GM23338 (cell line): ENCODE data around the gene SEMA4F.

ENCODE experiments used
- NANOG ChIP-seq: IDR thresholded peaks from 2 replicates; pipeline ENCODE4 v1.6.1; 2016; ENCODE audit warnings: antibody characterized with exemption, borderline replicate concordance
- POLR2AphosphoS5 ChIP-seq: IDR thresholded peaks from 2 replicates; pipeline ENCODE4 v1.6.1; 2016; ENCODE audit warnings: antibody characterized with exemption, low read depth
- STAT1 ChIP-seq: IDR thresholded peaks from one replicate; pipeline ENCODE4 v1.6.1; 2016; ENCODE audit warnings: antibody characterized with exemption; ENCODE audit not compliant: unreplicated experiment
- TF ChIP-seq, protein P1 (sequence below), 2 experiments: fragments of 200-600 bp in 1 of 2; sonication (generic) in 1 of 2; conservative IDR thresholded peaks; 2 replicates each; pipeline versions ENCODE4 v1.5.1 to v1.6.1; 2016 to 2017; ENCODE audit warnings: antibody characterized with exemption in 2 of 2, low read depth in 2 of 2, mild to moderate bottlenecking in 2 of 2, moderate library complexity in 1 of 2

DNA sequence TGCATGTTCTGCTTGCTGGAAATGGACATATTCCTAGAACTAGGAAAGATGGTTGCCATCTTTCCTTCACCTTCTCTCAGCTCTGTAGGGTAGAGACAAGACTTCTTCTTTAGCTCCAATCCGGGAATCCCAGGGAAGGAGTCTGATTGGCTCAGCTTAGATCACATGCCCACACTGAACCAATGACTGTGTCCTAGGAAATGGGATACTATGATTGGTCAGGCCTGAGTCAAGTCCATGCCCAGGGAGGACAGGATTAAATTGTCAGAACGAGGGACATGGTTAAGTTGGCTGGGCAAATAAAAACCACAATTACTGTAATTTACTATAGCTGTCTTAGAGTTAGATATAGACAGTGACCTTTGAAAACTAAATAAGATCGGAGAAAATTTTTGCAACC is 31.4 kb downstream of the SEMA4F start:
- TF ChIP-seq POLR2AphosphoS5 = no peak
- no peak for TF ChIP-seq STAT1
- TF ChIP-seq NANOG = no peak
- TF ChIP-seq, protein P1, sequence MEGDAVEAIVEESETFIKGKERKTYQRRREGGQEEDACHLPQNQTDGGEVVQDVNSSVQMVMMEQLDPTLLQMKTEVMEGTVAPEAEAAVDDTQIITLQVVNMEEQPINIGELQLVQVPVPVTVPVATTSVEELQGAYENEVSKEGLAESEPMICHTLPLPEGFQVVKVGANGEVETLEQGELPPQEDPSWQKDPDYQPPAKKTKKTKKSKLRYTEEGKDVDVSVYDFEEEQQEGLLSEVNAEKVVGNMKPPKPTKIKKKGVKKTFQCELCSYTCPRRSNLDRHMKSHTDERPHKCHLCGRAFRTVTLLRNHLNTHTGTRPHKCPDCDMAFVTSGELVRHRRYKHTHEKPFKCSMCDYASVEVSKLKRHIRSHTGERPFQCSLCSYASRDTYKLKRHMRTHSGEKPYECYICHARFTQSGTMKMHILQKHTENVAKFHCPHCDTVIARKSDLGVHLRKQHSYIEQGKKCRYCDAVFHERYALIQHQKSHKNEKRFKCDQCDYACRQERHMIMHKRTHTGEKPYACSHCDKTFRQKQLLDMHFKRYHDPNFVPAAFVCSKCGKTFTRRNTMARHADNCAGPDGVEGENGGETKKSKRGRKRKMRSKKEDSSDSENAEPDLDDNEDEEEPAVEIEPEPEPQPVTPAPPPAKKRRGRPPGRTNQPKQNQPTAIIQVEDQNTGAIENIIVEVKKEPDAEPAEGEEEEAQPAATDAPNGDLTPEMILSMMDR (conservative IDR thresholded peaks at IDR 0.05; ENCODE audit: low read depth in 2 of 2) = no peak
